Smooth muscle cell (in vitro differentiated cells): Measurements from ENCODE around the gene RPL26. TPM values are rescaled to one million over a fixed set of nuclear protein-coding genes. Genes with fewer than 3 reads are reported as not detected.
A peak's percentile ranks its signal among the peaks of the same experiment; 100 is the strongest.

Experiments
- DNase-seq: peaks from one replicate; lab custom pipeline; 2025; ENCODE audit not compliant: unreplicated experiment; lab: John Stamatoyannopoulos, UW
- H2AFZ ChIP-seq: fragments of 200-600 bp; sonication (generic); 2 replicates; pipeline ENCODE4 v1.6.0; 2016; ENCODE audit warnings: antibody characterized with exemption, low read depth, mild to moderate bottlenecking
- H3F3A ChIP-seq: fragments of 200-600 bp; sonication (generic); 2 replicates; pipeline ENCODE4 v1.6.0; 2017; ENCODE audit warnings: antibody characterized with exemption, low read depth
- H3K27ac ChIP-seq: fragments of 200-600 bp; sonication (generic); 2 replicates; pipeline ENCODE4 v1.5.1; 2016; ENCODE audit warnings: low read depth, mild to moderate bottlenecking
- H3K27me3 ChIP-seq: fragments of 200-600 bp; sonication (generic); 2 replicates; pipeline ENCODE4 v1.6.1; 2016; ENCODE audit warnings: low read depth, mild to moderate bottlenecking
- H3K36me3 ChIP-seq: fragments of 200-600 bp; sonication (generic); 2 replicates; pipeline ENCODE4 v1.5.1; 2016; ENCODE audit warnings: low read depth
- H3K4me1 ChIP-seq: fragments of 200-600 bp; sonication (generic); 2 replicates; pipeline ENCODE4 v1.5.1; 2016; ENCODE audit warnings: low read depth
- H3K4me2 ChIP-seq: fragments of 200-600 bp; sonication (generic); 2 replicates; pipeline ENCODE4 v1.6.0; 2016; ENCODE audit warnings: mild to moderate bottlenecking
- H3K4me3 ChIP-seq: fragments of 200-600 bp; sonication (generic); 2 replicates; pipeline ENCODE4 v1.5.1; 2016; ENCODE audit warnings: mild to moderate bottlenecking
- H3K79me2 ChIP-seq: fragments of 200-600 bp; sonication (generic); 2 replicates; pipeline ENCODE4 v1.6.0; 2016; ENCODE audit warnings: low read depth, mild to moderate bottlenecking
- H3K9ac ChIP-seq: fragments of 200-600 bp; sonication (generic); 2 replicates; pipeline ENCODE4 v1.6.0; 2016; ENCODE audit warnings: low read depth
- H3K9me3 ChIP-seq: fragments of 200-600 bp; sonication (generic); replicated peaks from 2 replicates; pipeline ENCODE4 v1.5.1; 2016; ENCODE audit warnings: low read depth
- H4K20me1 ChIP-seq: fragments of 200-600 bp; sonication (generic); 2 replicates; pipeline ENCODE4 v1.6.0; 2016; ENCODE audit warnings: low read depth
- WGBS: methylation state at CpG from one replicate; pipeline ENCODE4 v1.1.7; 2016; ENCODE audit warnings: low lambda C conversion rate; 5-methylcytosine and 5-hydroxymethylcytosine counted together
- polyA plus RNA-seq: library from polyadenylated mRNA; unstranded; fragments of >200 nt; fragmentation: Nextera tagmentation; extraction: Ambion mirVana; gene quantifications from 2 replicates; pipeline ENCODE4 v1.2.1, GENCODE V29; 2016
- total RNA-seq: library from RNA; depleted of rRNA; stranded (reverse); fragments of >200 nt; gene quantifications from 2 replicates; pipeline ENCODE4 v1.2.3, GENCODE V29; 2014
- TF ChIP-seq, protein P1 (sequence below): fragments of 200-600 bp; sonication (generic); IDR thresholded peaks from 2 replicates; pipeline ENCODE4 v1.5.1; 2017; ENCODE audit warnings: borderline replicate concordance, mild to moderate bottlenecking, antibody characterized with exemption; ENCODE audit not compliant: insufficient read depth, poor library complexity, severe bottlenecking

Gene RPL26
- total and polyA plus RNA-seq, 2 experiments from 2014 or later: 367 to 3,533 TPM

DNA sequence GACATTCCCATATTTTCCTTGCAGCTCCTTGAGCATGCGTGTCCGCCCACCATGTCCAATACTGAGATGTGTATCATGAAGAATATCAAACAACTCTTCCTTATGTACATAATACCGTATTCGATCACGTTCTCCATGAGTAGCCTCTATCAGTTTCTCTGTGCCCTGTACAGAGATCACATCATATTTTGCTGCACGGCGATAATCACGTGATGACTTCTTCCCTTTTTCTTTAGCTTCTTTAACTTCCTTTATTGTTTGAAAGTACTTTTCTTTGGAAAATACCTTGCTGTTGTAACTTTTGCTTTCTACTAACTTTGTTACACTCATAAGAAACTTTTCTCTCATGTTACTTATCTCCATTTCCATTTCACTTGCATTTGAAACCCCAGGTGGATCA is 13.0 kb downstream of the RPL26 start:
- H3F3A ChIP-seq: no peaks in the 10 kb centered on the region
- H3K4me3 ChIP-seq: no peak overlapping the region
- no peak for DNase-seq
- H3K9ac ChIP-seq: no peak overlapping the region
- H4K20me1 ChIP-seq: no peaks in the 10 kb centered on the region
- no peaks in the 10 kb centered on the region for H3K36me3 ChIP-seq
- TF ChIP-seq, protein P1, sequence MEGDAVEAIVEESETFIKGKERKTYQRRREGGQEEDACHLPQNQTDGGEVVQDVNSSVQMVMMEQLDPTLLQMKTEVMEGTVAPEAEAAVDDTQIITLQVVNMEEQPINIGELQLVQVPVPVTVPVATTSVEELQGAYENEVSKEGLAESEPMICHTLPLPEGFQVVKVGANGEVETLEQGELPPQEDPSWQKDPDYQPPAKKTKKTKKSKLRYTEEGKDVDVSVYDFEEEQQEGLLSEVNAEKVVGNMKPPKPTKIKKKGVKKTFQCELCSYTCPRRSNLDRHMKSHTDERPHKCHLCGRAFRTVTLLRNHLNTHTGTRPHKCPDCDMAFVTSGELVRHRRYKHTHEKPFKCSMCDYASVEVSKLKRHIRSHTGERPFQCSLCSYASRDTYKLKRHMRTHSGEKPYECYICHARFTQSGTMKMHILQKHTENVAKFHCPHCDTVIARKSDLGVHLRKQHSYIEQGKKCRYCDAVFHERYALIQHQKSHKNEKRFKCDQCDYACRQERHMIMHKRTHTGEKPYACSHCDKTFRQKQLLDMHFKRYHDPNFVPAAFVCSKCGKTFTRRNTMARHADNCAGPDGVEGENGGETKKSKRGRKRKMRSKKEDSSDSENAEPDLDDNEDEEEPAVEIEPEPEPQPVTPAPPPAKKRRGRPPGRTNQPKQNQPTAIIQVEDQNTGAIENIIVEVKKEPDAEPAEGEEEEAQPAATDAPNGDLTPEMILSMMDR: no peak
- H3K27me3 ChIP-seq: no peaks in the 10 kb centered on the region
- no peak overlapping the region for H3K27ac ChIP-seq
- no peaks in the 10 kb centered on the region for H3K9me3 ChIP-seq
- H3K4me2 ChIP-seq: no peak overlapping the region
- peaks cover 3% of the 10 kb centered on the region for H3K4me1 ChIP-seq
- no peaks in the 10 kb centered on the region for H3K79me2 ChIP-seq
- WGBS: 93% methylated on average over 8 of the region's 8 CpGs
- H2AFZ ChIP-seq: no peak overlapping the region

DNA sequence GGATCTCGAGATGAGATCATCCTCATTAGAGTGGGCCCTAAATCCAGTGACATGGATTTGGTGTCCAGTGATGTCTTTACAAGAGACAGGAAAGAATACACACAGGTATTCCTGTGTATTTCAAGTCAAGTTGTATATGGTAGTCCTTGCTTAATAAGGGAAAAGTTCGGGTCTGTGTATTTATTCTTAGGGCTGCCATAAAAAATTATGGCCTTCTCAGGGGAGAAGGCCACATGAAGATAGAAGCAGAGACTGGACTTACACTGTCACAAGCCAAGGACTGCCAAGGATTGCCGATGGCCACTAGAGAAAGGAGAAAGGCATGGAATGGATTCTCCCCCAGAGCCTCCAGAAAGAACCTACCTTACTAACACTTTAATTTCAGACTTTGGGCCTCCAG is 14.8 kb downstream of the RPL26 start:
- no peaks in the 10 kb centered on the region for H4K20me1 ChIP-seq
- no peak overlapping the region for H3K9ac ChIP-seq
- peaks cover 3% of the 10 kb centered on the region for H3K4me1 ChIP-seq
- no peak for DNase-seq
- H3K27ac ChIP-seq: no peak overlapping the region
- no peak overlapping the region for H2AFZ ChIP-seq
- H3K4me2 ChIP-seq: no peak overlapping the region
- no peaks in the 10 kb centered on the region for H3K9me3 ChIP-seq
- no peaks in the 10 kb centered on the region for H3K27me3 ChIP-seq
- H3F3A ChIP-seq: no peaks in the 10 kb centered on the region
- H3K79me2 ChIP-seq: no peaks in the 10 kb centered on the region
- H3K4me3 ChIP-seq: no peak overlapping the region
- WGBS: 99% methylated on average over 3 of the region's 3 CpGs
- no peaks in the 10 kb centered on the region for H3K36me3 ChIP-seq
- TF ChIP-seq, protein P1: no peak

DNA sequence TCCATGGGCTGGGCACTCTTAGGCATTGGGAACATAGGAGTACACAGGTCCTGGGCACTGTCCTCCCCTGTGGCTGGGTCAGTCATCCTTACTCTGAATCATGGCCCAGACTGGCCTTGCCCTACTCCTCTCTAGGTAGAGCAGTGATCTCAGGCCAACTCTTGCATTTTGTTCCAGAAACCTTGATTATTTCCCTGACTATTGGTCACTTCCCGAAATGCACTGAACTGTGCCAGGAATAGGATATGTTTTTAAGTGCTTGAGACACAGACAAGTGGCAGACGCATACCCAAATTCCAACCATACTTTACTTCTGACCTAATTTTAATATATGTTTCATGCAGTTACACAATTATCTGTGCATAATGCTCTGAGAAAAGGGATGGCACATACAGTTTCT is 16.8 kb downstream of the RPL26 start:
- no peak overlapping the region for H3K4me3 ChIP-seq
- H3K27me3 ChIP-seq: no peaks in the 10 kb centered on the region
- peak overlapping the region; percentile 6 for H3K4me2 ChIP-seq
- DNase-seq: no peak
- TF ChIP-seq, protein P1: no peak
- H3F3A ChIP-seq: no peaks in the 10 kb centered on the region
- H3K79me2 ChIP-seq: no peaks in the 10 kb centered on the region
- no peak overlapping the region for H3K9ac ChIP-seq
- no peaks in the 10 kb centered on the region for H3K36me3 ChIP-seq
- WGBS: 49% methylated on average over 2 of the region's 2 CpGs
- H2AFZ ChIP-seq: no peak overlapping the region
- H3K4me1 ChIP-seq: peaks cover 3% of the 10 kb centered on the region
- no peaks in the 10 kb centered on the region for H3K9me3 ChIP-seq
- no peak overlapping the region for H3K27ac ChIP-seq
- no peaks in the 10 kb centered on the region for H4K20me1 ChIP-seq

DNA sequence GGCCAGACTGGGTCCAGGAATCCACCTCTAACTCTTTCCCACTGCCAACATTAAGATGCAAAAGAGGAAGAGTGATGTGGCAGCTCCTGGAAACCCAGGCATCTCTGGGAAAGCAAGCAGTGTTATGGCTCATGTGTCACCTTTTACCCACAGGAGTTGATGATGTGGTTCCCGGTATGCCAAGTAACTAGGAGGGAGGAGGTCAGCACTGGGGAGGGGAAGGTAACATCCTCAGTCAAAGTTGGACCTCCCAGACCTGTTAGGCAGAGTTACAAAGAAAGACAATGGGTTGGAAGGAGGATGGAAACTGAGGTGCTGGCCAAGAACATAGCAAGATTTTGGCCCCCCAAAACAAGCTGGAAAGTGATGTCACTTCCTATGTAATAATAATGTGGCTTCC is 17.9 kb downstream of the RPL26 start:
- TF ChIP-seq, protein P1: no peak
- H3K4me3 ChIP-seq: no peak overlapping the region
- no peak overlapping the region for H2AFZ ChIP-seq
- H3K79me2 ChIP-seq: no peaks in the 10 kb centered on the region
- no peak overlapping the region for H3K4me2 ChIP-seq
- 72% methylated on average over 1 of the region's 1 CpG for WGBS
- peaks cover 3% of the 10 kb centered on the region for H3K4me1 ChIP-seq
- H3K36me3 ChIP-seq: no peaks in the 10 kb centered on the region
- H3F3A ChIP-seq: no peaks in the 10 kb centered on the region
- no peaks in the 10 kb centered on the region for H3K9me3 ChIP-seq
- H3K9ac ChIP-seq: no peak overlapping the region
- DNase-seq: no peak
- no peaks in the 10 kb centered on the region for H3K27me3 ChIP-seq
- H3K27ac ChIP-seq: no peak overlapping the region
- no peaks in the 10 kb centered on the region for H4K20me1 ChIP-seq
